Measurements from ENCODE around the gene RTN4. TPM values are rescaled to one million over a fixed set of nuclear protein-coding genes. Genes with fewer than 3 reads are reported as not detected.

The RTN4 gene
- total RNA-seq, 1 donor from 2014 or later: 414 TPM

DNA sequence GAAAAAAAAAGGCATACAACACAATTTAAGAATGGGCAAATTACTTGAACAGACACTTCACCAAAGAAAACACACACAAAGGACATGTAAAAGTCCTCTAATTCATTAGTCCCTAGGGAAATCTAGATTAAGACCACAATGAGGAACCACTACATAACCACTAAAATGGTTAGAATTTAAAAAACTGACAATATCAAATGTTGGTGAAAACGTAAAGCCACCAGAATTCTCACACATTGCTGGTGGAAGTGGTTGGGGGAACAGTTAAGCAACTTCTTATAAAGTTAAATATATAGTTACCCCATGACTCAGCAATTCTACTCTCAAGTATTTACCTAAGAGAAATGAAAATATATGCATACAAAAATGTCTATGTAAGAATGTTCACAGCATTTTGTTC lies 11.8 kb downstream of the RTN4 start:
- Histone ChIP-seq H3K27me3 (ENCODE audit: control insufficient read depth in 3 of 3, insufficient read depth in 3 of 3, low read length in 3 of 3) (no peaks in the 10 kb centered on the region), H3K9me3 (ENCODE audit: control insufficient read depth in 3 of 3, low read length in 3 of 3) (no peaks in the 10 kb centered on the region), H3K4me3 (ENCODE audit: low read length in 3 of 3) (no peak overlapping the region), H3K4me1 (ENCODE audit: control insufficient read depth in 3 of 3, insufficient read depth in 3 of 3, low read length in 3 of 3) (no peaks in the 10 kb centered on the region), H3K36me3 (ENCODE audit: control insufficient read depth in 3 of 3, insufficient read depth in 3 of 3, low read length in 3 of 3) (no peaks in the 10 kb centered on the region), H3K27ac (ENCODE audit: low read depth, low read length) (no peak overlapping the region), H3K9ac (ENCODE audit: low read depth in 1 of 3, low read length in 3 of 3) (no peak overlapping the region)

DNA sequence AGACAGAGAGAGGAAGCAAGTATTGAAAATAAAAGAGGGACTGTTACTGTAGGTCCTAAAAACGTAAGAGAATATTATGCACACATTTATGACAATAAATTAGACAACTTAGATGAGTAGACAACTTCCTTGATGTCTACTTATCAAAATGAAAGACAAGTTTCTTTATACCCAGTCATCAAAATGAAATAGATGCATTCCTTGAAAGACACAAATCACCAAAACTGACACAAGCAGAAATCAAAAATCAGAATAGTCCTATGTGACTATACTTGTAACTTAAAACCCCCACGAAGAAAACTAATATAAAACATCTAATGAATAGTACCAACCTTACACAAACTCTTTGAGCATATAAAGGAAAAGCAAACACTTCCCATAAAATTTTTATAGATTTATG lies 14.5 kb downstream of the RTN4 start:
- Histone ChIP-seq H3K9ac (ENCODE audit: low read depth in 1 of 3, low read length in 3 of 3) (no peak overlapping the region), H3K9me3 (ENCODE audit: control insufficient read depth in 3 of 3, low read length in 3 of 3) (no peaks in the 10 kb centered on the region), H3K4me3 (ENCODE audit: low read length in 3 of 3) (no peak overlapping the region), H3K27me3 (ENCODE audit: control insufficient read depth in 3 of 3, insufficient read depth in 3 of 3, low read length in 3 of 3) (no peaks in the 10 kb centered on the region), H3K36me3 (ENCODE audit: control insufficient read depth in 3 of 3, insufficient read depth in 3 of 3, low read length in 3 of 3) (no peaks in the 10 kb centered on the region), H3K4me1 (ENCODE audit: control insufficient read depth in 3 of 3, insufficient read depth in 3 of 3, low read length in 3 of 3) (no peaks in the 10 kb centered on the region), H3K27ac (ENCODE audit: low read depth, low read length) (no peak overlapping the region)

DNA sequence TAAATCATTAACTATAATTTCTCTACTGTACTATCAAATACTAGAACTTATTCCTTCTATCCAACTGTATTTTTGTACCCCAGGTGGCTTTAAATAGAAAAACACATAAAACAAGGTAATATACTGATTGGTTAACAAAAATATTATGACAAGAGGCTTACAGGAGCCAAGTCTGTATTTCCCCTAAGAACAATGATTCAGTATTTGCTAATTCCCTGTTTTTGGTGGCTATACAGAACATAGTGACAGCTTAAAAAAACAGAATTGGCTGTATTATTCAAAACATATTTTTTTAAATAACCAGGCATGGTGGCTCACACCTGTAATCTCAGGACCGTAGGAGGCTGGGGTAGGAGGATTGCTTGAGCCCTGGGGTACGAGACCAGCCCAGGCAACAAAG lies 16.3 kb downstream of the RTN4 start:
- no peak overlapping the region for H3K4me3 ChIP-seq (ENCODE audit: low read length in 3 of 3)
- H3K27ac ChIP-seq (ENCODE audit: low read depth, low read length): no peak overlapping the region
- no peaks in the 10 kb centered on the region for H3K4me1 ChIP-seq (ENCODE audit: control insufficient read depth in 3 of 3, insufficient read depth in 3 of 3, low read length in 3 of 3)
- no peak overlapping the region for H3K9ac ChIP-seq (ENCODE audit: low read depth in 1 of 3, low read length in 3 of 3)
- no peaks in the 10 kb centered on the region for H3K27me3 ChIP-seq (ENCODE audit: control insufficient read depth in 3 of 3, insufficient read depth in 3 of 3, low read length in 3 of 3)
- H3K36me3 ChIP-seq (ENCODE audit: control insufficient read depth in 3 of 3, insufficient read depth in 3 of 3, low read length in 3 of 3): no peaks in the 10 kb centered on the region
- H3K9me3 ChIP-seq (ENCODE audit: control insufficient read depth in 3 of 3, low read length in 3 of 3): no peaks in the 10 kb centered on the region

DNA sequence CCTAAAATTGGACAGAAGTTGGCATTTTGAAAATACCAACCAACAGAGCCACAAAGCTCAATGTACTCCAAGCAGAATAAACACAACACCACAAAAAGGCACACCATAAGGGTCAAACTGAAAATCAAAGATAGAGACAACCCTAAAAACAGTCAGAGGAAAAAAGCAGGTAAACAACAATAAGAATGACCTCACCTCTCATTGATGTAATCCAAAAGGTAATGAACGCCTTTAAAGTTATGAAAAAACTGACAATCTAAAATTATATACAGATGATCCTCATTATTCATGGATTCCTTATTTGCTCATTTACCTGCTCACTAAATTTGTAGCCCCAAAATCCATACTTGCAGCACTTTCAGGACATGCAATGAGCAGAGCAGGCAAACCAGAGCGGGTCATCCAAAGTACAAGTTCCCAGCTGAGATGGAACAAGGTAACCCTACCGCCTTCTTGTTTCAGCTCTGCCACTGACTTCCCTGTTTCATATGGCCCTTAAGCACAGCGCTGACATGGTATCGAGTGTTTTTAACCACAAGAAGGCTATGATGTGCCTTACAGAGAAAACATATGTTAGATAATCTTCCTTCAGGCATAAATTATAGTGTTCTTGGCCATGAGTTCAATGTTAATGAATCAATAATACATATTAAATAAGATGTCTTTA lies 17.0 kb downstream of the RTN4 start:
- Histone ChIP-seq H3K9ac (ENCODE audit: low read depth in 1 of 3, low read length in 3 of 3) (no peak overlapping the region), H3K4me1 (ENCODE audit: control insufficient read depth in 3 of 3, insufficient read depth in 3 of 3, low read length in 3 of 3) (peaks cover 0 to 2% (median 0%) of the 10 kb centered on the region in 3 donors), H3K27ac (ENCODE audit: low read depth, low read length) (no peak overlapping the region), H3K4me3 (ENCODE audit: low read length in 3 of 3) (no peak overlapping the region), H3K36me3 (ENCODE audit: control insufficient read depth in 3 of 3, insufficient read depth in 3 of 3, low read length in 3 of 3) (no peaks in the 10 kb centered on the region), H3K9me3 (ENCODE audit: control insufficient read depth in 3 of 3, low read length in 3 of 3) (no peaks in the 10 kb centered on the region), H3K27me3 (ENCODE audit: control insufficient read depth in 3 of 3, insufficient read depth in 3 of 3, low read length in 3 of 3) (no peaks in the 10 kb centered on the region)

DNA sequence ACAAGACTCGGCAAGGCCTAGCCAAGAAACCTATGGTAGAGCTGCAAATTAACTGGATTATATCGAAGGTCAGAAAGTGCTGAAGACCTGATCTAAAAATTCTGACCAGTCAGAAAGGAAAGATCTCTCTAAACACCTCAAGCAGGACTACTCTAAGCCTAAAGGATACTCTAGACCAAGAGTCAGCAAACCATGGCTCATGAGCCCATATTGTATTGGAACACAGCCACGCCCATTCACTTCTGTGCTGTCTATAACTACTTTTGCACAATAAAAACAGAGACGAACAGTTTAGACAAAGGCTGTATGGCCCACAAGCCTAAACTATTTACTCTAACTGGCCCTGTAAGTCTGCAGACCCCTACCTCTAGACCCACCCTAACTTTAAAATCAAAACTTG lies 18.7 kb downstream of the RTN4 start:
- H3K9ac ChIP-seq (ENCODE audit: low read depth in 1 of 3, low read length in 3 of 3): no peak overlapping the region
- H3K27me3 ChIP-seq (ENCODE audit: control insufficient read depth in 3 of 3, insufficient read depth in 3 of 3, low read length in 3 of 3): no peaks in the 10 kb centered on the region
- peaks cover 0 to 4% (median 0%) of the 10 kb centered on the region in 3 donors for H3K4me1 ChIP-seq (ENCODE audit: control insufficient read depth in 3 of 3, insufficient read depth in 3 of 3, low read length in 3 of 3)
- H3K4me3 ChIP-seq (ENCODE audit: low read length in 3 of 3): no peak overlapping the region
- H3K36me3 ChIP-seq (ENCODE audit: control insufficient read depth in 3 of 3, insufficient read depth in 3 of 3, low read length in 3 of 3): no peaks in the 10 kb centered on the region
- no peaks in the 10 kb centered on the region for H3K9me3 ChIP-seq (ENCODE audit: control insufficient read depth in 3 of 3, low read length in 3 of 3)
- no peak overlapping the region for H3K27ac ChIP-seq (ENCODE audit: low read depth, low read length)

DNA sequence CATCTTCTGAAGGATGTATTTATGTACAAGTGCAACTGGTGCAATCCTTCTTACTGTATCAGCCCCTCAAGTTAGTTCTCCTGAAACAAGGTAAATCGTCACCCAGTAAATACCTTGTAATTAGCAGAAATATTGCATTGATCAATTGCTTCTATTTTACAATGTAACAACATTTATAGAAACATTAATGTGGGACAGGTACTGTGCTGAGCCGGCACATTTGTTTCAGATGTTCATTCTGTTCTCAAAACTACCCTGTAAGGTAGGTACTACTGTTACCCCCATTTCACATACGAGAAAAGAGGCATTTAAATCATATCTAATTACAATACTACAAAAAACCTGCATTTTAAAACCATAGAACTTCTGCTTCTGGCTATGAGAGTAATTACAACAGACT lies 19.5 kb downstream of the RTN4 start:
- Histone ChIP-seq H3K36me3 (ENCODE audit: control insufficient read depth in 3 of 3, insufficient read depth in 3 of 3, low read length in 3 of 3) (no peaks in the 10 kb centered on the region), H3K27ac (ENCODE audit: low read depth, low read length) (no peak overlapping the region), H3K9me3 (ENCODE audit: control insufficient read depth in 3 of 3, low read length in 3 of 3) (no peaks in the 10 kb centered on the region), H3K4me3 (ENCODE audit: low read length in 3 of 3) (no peak overlapping the region), H3K9ac (ENCODE audit: low read depth in 1 of 3, low read length in 3 of 3) (no peak overlapping the region), H3K4me1 (ENCODE audit: control insufficient read depth in 3 of 3, insufficient read depth in 3 of 3, low read length in 3 of 3) (peaks cover 0 to 5% (median 0%) of the 10 kb centered on the region in 3 donors), H3K27me3 (ENCODE audit: control insufficient read depth in 3 of 3, insufficient read depth in 3 of 3, low read length in 3 of 3) (no peaks in the 10 kb centered on the region)

DNA sequence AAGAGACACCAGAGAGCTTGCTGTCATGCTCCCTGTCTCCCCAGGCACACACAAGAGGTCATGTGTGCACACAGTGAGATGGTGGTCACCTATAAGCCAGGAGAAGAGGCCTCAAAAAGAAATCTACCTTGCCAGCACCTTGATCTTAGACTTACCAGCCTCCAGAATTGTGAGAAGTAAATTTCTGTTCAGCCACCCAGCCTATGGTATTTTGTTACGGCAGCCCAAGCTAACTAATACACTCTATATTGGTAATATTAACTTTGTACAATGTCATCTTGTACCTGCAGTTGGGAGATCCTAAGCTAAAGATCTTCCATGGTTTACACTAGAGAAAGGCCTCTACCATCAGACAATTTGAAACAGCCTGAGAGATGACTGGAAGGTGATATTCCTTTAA lies 21.2 kb downstream of the RTN4 start:
- Histone ChIP-seq H3K4me3 (ENCODE audit: low read length in 3 of 3) (no peak overlapping the region), H3K4me1 (ENCODE audit: control insufficient read depth in 3 of 3, insufficient read depth in 3 of 3, low read length in 3 of 3) (peaks cover 0 to 9% (median 1%) of the 10 kb centered on the region in 3 donors), H3K9me3 (ENCODE audit: control insufficient read depth in 3 of 3, low read length in 3 of 3) (no peaks in the 10 kb centered on the region), H3K27me3 (ENCODE audit: control insufficient read depth in 3 of 3, insufficient read depth in 3 of 3, low read length in 3 of 3) (no peaks in the 10 kb centered on the region), H3K9ac (ENCODE audit: low read depth in 1 of 3, low read length in 3 of 3) (no peak overlapping the region), H3K27ac (ENCODE audit: low read depth, low read length) (no peak overlapping the region), H3K36me3 (ENCODE audit: control insufficient read depth in 3 of 3, insufficient read depth in 3 of 3, low read length in 3 of 3) (no peaks in the 10 kb centered on the region)

DNA sequence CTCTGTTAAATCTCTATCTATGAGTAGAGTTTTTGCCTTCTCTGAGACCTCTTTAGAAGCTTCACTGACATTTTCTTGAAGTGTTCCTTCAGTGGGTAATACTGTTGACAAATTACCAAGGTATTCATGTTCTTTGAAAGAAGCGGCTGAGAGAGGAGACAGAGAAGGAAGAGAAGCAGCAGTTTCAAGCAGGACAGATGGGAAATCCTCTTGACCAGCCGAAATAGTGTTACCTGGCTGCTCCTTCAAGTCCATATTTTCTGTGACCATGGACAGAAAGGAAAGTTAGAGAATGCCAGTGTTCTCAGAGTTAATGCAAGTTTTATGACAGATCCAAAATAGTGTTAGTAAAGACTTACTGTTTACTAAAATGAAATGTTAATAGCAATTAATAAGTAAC lies 23.0 kb downstream of the RTN4 start:
- H3K36me3 ChIP-seq (ENCODE audit: control insufficient read depth in 3 of 3, insufficient read depth in 3 of 3, low read length in 3 of 3): no peaks in the 10 kb centered on the region
- H3K4me1 ChIP-seq (ENCODE audit: control insufficient read depth in 3 of 3, insufficient read depth in 3 of 3, low read length in 3 of 3): peaks cover 0 to 9% (median 3%) of the 10 kb centered on the region in 3 donors
- no peak overlapping the region for H3K9ac ChIP-seq (ENCODE audit: low read depth in 1 of 3, low read length in 3 of 3)
- H3K27me3 ChIP-seq (ENCODE audit: control insufficient read depth in 3 of 3, insufficient read depth in 3 of 3, low read length in 3 of 3): no peaks in the 10 kb centered on the region
- H3K27ac ChIP-seq (ENCODE audit: low read depth, low read length): no peak overlapping the region
- H3K4me3 ChIP-seq (ENCODE audit: low read length in 3 of 3): no peak overlapping the region
- H3K9me3 ChIP-seq (ENCODE audit: control insufficient read depth in 3 of 3, low read length in 3 of 3): no peaks in the 10 kb centered on the region

DNA sequence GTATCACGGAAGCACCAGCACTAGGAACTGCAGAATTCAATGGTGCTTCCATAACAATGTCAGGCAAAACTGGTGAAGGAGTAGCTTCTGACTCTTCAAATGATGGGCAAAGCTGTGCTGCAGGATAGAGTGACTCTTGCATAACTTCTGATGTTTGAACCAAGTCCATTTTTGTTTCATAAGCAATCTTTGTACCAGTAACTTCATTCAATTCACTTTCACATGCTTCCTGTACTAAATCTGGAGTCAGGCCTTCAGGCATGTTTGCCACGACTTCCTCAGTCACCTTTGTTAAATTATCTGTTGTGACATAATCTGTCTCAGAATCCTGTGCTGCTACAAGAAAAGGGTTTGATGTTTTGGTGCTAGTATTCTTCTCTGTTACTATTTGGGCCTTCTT lies 24.0 kb downstream of the RTN4 start:
- Histone ChIP-seq H3K9me3 (ENCODE audit: control insufficient read depth in 3 of 3, low read length in 3 of 3) (no peaks in the 10 kb centered on the region), H3K9ac (ENCODE audit: low read depth in 1 of 3, low read length in 3 of 3) (no peak overlapping the region), H3K27ac (ENCODE audit: low read depth, low read length) (no peak overlapping the region), H3K4me3 (ENCODE audit: low read length in 3 of 3) (no peak overlapping the region), H3K27me3 (ENCODE audit: control insufficient read depth in 3 of 3, insufficient read depth in 3 of 3, low read length in 3 of 3) (no peaks in the 10 kb centered on the region), H3K36me3 (ENCODE audit: control insufficient read depth in 3 of 3, insufficient read depth in 3 of 3, low read length in 3 of 3) (no peaks in the 10 kb centered on the region), H3K4me1 (ENCODE audit: control insufficient read depth in 3 of 3, insufficient read depth in 3 of 3, low read length in 3 of 3) (peaks cover 0 to 9% (median 3%) of the 10 kb centered on the region in 3 donors)

DNA sequence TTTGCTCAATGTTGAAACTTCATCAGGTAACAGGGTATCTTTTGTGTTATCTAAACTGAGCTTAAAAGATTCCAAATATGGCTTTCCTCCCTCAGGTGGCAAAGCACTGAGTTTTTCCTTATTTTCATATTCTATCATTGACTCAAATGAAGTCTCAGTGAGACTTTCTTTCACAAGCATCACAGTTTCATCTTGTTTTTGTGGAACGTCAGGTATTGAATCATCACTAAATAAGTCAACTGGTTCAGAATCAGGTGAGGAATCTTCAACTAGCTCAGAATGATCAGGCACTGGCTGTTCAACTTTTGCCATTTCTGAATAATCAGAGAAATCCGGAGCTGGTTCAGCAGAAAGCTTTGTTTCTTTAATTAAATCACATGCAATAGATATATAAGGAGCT lies 24.6 kb downstream of the RTN4 start:
- Histone ChIP-seq H3K4me3 (ENCODE audit: low read length in 3 of 3) (no peak overlapping the region), H3K27me3 (ENCODE audit: control insufficient read depth in 3 of 3, insufficient read depth in 3 of 3, low read length in 3 of 3) (no peaks in the 10 kb centered on the region), H3K4me1 (ENCODE audit: control insufficient read depth in 3 of 3, insufficient read depth in 3 of 3, low read length in 3 of 3) (peaks cover 0 to 9% (median 3%) of the 10 kb centered on the region in 3 donors), H3K27ac (ENCODE audit: low read depth, low read length) (no peak overlapping the region), H3K9ac (ENCODE audit: low read depth in 1 of 3, low read length in 3 of 3) (no peak overlapping the region), H3K9me3 (ENCODE audit: control insufficient read depth in 3 of 3, low read length in 3 of 3) (no peaks in the 10 kb centered on the region), H3K36me3 (ENCODE audit: control insufficient read depth in 3 of 3, insufficient read depth in 3 of 3, low read length in 3 of 3) (peaks cover 0 to 2% (median 0%) of the 10 kb centered on the region in 3 donors)

All from skeletal muscle tissue (tissue), 4 donors.